ENCODE results near the gene EPB41L1.

DNA sequence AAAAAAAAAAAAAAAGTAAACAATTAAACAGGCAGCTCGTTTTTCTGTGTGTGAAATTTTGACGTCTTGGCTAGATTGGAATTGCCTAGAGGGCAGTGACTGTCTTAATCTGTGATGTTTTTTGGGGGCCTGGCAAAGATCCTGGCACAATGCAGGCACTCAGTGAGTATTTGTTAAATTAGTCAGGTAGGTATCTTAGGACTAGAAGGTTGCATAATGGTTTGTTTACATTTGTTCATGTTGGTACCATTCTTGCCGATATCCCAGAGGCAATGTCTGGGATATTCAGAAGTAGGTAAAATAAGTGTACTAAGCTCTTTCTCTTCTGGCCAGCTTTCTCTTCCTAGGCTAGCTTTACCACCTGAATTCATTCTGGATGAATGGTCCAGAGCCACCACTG, 84.2 kb downstream of the EPB41L1 start:
- TF ChIP-seq, protein P1, sequence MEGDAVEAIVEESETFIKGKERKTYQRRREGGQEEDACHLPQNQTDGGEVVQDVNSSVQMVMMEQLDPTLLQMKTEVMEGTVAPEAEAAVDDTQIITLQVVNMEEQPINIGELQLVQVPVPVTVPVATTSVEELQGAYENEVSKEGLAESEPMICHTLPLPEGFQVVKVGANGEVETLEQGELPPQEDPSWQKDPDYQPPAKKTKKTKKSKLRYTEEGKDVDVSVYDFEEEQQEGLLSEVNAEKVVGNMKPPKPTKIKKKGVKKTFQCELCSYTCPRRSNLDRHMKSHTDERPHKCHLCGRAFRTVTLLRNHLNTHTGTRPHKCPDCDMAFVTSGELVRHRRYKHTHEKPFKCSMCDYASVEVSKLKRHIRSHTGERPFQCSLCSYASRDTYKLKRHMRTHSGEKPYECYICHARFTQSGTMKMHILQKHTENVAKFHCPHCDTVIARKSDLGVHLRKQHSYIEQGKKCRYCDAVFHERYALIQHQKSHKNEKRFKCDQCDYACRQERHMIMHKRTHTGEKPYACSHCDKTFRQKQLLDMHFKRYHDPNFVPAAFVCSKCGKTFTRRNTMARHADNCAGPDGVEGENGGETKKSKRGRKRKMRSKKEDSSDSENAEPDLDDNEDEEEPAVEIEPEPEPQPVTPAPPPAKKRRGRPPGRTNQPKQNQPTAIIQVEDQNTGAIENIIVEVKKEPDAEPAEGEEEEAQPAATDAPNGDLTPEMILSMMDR (IDR thresholded peaks at IDR 0.05 in 8 of 11, conservative IDR thresholded peaks at IDR 0.05 in 3 of 11) = no peak
- TF ChIP-seq POLR2A (IDR thresholded peaks at IDR 0.05) (no peak), POLR2AphosphoS5 (IDR thresholded peaks at IDR 0.05) (no peak)

Measured in spleen (tissue), 7 donors.